ENCODE data around the gene LTC4S.
A peak's percentile ranks its signal among the peaks of the same experiment; 100 is the strongest.

Gene LTC4S

DNA sequence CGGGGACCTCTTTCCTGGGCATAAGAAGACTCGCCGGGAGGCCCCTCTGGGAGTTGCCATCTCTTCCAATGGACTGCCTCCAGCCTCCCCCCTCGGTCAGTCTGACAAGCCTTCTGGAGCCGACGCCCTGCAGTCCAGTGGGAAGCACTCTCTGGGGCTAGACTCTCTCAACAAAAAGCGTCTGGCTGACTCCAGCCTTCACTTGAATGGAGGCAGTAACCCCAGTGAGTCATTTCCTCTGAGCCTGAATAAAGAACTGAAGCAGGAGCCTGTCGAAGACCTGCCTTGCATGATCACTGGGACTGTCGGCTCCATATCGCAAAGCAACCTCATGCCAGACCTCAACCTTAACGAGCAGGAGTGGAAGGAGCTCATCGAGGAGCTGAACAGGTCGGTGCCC is 28.4 kb upstream of the LTC4S start:
- peak; percentile 86 for DNase-seq (ENCODE audit: insufficient read length, low spot score)
- peak; percentile 33; the same call in 1 of the 2 replicates for TF ChIP-seq POLR2A (IDR thresholded peaks at IDR 0.05; ENCODE audit: low read depth, low read length)
- no peak for FAIRE-seq

DNA sequence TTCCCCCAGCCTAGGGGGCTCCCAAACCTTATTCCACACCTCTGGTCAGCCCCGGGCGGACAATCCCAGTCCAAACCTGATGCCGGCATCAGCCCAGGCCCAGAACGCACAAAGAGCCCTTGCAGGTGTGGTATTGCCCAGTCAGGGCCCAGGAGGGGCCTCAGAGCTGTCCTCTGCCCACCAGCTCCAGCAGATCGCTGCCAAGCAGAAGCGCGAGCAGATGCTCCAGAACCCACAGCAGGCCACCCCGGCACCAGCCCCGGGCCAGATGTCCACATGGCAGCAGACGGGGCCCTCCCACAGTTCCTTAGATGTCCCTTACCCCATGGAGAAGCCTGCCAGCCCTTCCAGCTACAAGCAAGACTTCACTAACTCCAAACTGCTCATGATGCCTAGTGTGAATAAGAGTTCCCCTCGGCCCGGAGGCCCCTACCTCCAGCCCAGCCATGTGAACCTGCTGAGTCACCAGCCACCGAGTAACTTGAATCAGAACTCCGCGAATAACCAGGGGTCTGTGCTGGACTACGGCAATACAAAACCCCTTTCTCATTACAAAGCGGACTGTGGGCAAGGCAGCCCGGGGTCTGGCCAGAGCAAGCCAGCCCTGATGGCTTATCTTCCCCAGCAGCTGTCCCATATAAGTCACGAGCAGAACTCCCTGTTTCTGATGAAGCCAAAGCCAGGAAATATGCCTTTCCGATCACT is 27.6 kb upstream of the LTC4S start:
- no peak for TF ChIP-seq POLR2A (IDR thresholded peaks at IDR 0.05; ENCODE audit: low read depth, low read length)
- no peak for DNase-seq (ENCODE audit: insufficient read length, low spot score)
- no peak for FAIRE-seq

DNA sequence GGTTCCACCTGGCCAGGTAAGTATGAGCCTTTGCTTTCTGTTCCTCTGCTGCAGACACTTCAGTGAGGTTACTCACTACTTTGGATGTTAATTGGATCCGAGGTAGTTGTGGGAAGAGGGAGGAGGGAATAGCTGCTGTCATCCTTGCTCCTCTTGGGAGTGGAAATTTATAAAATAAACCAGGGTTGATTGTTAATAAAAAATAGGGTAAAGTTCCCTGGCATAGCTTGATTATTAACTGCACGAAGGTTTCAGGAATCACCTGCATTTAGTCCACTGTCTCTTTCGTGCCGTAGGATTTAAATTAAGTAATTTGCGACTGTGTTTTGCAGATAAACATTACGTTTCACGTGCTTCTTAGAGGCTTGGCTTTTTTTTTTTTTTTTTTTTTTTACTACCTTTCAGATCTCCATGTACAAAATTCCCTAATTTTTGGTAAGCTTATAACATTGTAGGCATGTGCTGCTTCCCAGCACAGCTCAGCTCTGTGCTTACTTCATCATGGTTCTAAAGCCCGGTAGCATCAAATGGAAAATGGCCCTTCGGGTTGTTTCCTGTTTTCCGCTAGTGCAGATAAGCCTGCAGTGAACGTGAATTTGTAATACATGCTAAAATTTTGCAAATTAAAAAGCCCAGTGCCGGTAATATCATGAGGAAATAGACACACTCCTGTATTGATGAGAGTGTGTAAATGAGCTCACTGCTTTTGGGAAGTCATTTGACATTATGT is 26.9 kb upstream of the LTC4S start:
- FAIRE-seq (no peak), DNase-seq (ENCODE audit: insufficient read length, low spot score) (no peak)
- TF ChIP-seq POLR2A (IDR thresholded peaks at IDR 0.05; ENCODE audit: low read depth, low read length), result no peak

DNA sequence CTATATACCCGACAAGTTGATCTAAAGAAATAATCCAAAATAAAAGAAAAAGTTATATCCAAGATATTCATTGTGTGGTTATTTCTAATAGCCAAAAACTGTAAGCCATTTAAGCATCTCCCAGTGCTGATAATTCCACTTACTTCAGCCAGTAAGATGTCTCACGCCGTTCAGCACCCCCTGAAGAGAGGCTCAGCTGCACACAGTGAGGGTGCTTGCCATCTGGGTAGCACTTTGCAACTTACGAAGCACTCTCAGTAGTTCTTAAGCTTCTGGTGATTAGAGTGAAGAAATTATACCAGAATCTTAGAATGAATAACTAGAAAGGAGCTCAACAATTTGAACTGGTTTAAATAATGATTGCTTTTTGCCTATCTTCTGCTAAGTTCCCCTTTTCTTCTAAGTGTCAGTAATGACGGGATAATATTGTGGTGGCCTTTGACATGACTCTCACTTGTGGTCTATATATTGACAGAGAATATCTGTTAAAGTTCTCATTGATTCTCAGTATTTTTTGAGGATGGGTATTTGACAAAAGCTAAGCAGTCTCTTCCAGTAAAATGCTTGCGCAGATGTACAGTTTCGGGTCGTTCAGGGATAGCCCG is 26.2 kb upstream of the LTC4S start:
- no peak for TF ChIP-seq POLR2A (IDR thresholded peaks at IDR 0.05; ENCODE audit: low read depth, low read length)
- no peak for DNase-seq (ENCODE audit: insufficient read length, low spot score)
- no peak for FAIRE-seq

GRCh38 chr5:179768326-179769085 is 25.3 kb upstream of the LTC4S start:
- no peak for DNase-seq (ENCODE audit: insufficient read length, low spot score)
- no peak for TF ChIP-seq POLR2A (IDR thresholded peaks at IDR 0.05; ENCODE audit: low read depth, low read length)
- no peak for FAIRE-seq

DNA sequence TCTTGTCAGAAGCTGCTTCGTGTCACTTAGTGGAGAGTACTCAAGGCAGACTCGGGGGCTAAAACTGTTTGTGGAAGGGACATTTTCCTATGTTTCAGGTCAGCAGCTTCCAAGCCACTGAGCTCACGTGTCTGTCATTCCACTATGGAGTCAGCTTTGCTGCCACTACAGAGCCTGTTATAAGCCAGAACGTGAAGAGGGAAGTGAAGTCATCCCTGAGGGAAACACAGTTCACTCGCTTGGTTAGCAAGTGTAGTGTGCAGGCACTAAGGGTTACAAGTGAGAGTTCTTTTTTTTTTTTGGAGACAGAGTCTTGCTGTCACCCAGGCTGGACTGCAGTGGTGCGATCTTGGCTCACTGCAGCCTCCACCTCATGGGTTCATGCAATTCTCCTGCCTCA is 24.5 kb upstream of the LTC4S start:
- TF ChIP-seq POLR2A (IDR thresholded peaks at IDR 0.05; ENCODE audit: low read depth, low read length), result no peak
- FAIRE-seq, result no peak

DNA sequence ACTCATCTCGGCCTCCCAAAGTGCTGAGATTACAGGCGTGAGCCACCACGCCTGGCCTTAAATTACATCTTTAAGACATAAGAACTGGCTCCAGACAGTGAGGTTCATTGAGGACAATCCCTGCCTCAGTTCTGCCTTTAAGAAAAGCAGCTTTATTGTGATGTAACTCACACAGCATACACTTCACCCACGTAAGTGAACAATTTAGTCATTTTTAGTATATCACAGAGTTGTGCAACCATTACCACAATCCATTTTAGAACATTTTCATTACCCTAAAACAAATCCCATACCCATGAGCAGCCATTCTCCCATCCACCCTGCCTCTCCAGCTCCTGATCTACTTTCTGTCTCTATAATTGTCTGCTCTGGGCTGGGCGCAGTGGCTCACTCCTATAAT is 24.0 kb upstream of the LTC4S start:
- TF ChIP-seq POLR2A (IDR thresholded peaks at IDR 0.05; ENCODE audit: low read depth, low read length), result no peak
- DNase-seq (ENCODE audit: insufficient read length, low spot score) (no peak), FAIRE-seq (no peak)

More for the DNA sequence above, 24.5 kb upstream of the LTC4S start:
- no peak for DNase-seq (ENCODE audit: insufficient read length, low spot score)

DNA sequence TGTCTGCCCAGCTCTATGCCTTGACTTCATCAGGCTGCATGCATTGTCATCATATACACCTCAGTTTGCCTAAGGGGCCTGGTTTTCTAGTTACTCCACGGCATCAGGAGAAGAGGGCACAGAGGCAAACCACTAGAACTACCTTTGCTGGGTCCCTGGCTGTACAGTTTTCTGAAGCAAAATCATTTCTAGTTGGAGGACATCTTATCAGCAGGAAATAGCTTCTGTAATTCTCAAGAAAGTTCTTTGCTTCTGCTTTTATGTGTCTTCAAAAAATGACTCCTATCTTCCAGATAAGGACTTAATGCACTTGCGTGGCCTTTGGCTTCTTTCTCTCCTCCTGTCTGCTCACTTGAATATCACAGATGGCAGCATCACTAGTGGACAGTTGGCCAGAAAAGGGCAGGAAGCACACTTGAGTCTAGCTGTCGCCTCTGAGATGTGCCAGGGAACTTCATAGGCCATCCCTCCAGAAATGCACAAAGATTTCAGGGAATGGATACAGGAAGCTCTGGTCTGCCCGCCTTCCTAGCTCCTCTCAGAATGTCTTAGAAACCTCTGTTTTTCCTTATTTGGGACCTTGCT is 22.4 kb upstream of the LTC4S start:
- DNase-seq (ENCODE audit: insufficient read length, low spot score), result no peak
- no peak for TF ChIP-seq POLR2A (IDR thresholded peaks at IDR 0.05; ENCODE audit: low read depth, low read length)
- FAIRE-seq, result no peak

DNA sequence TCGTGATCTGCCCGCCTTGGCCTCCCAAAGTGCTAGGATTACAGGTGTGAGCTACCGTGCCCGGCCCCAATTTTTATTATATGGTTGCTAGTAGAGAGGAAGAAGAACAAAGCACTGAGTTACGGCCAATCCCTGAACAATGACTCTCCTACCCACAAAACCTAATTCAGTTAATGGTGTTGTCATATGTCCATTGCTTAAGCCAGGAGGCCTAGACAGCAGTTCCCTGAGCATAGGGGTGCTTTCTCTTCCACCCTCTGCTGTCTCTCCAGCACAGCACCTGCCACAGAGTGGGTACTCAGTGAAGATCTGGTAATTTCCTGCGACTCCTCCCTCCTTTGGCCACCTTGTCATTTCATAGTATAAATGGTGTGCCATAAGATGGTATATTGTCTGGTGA is 21.4 kb upstream of the LTC4S start:
- TF ChIP-seq POLR2A (IDR thresholded peaks at IDR 0.05; ENCODE audit: low read depth, low read length), result no peak
- DNase-seq (ENCODE audit: insufficient read length, low spot score) (no peak), FAIRE-seq (no peak)

GRCh38 chr5:179773686-179774040 is 20.1 kb upstream of the LTC4S start:
- DNase-seq (ENCODE audit: insufficient read length, low spot score), result no peak
- TF ChIP-seq POLR2A (IDR thresholded peaks at IDR 0.05; ENCODE audit: low read depth, low read length), result no peak
- no peak for FAIRE-seq

GRCh38 chr5:179774442-179774841 is 19.3 kb upstream of the LTC4S start:
- no peak for FAIRE-seq
- TF ChIP-seq POLR2A (IDR thresholded peaks at IDR 0.05; ENCODE audit: low read depth, low read length), result no peak
- DNase-seq (ENCODE audit: insufficient read length, low spot score), result no peak

DNA sequence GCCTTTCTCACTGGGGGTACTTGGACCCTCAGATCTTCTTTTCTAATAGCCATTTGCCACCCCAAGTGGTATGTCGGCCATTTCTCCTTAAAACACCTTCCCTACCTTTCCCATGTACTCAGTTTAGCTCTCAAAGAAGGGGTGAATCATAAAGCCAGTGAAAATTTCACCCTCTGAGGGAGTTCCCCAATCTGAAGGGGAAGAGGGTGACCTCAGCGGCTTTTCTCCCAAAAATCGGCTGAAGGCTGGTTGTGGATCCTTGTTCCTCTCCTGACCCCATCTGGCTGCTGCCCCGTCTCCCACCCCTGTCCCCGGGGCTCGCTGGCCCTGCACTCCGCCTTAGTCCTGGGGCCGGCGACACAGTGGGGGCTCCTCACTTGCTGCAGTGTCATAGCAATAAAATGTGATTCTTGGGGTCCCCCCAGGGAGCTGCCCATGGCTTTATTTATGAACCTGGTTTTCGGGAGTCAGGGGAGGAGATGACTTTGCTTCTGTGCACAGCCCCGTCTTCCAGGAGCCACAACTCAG is 17.3 kb upstream of the LTC4S start:
- no peak for TF ChIP-seq POLR2A (IDR thresholded peaks at IDR 0.05; ENCODE audit: low read depth, low read length)
- DNase-seq (ENCODE audit: insufficient read length, low spot score) (no peak), FAIRE-seq (no peak)

- TF ChIP-seq POLR2A (IDR thresholded peaks at IDR 0.05; ENCODE audit: low read depth, low read length), result no peak
- DNase-seq (ENCODE audit: insufficient read length, low spot score) (no peak), FAIRE-seq (no peak)
Observed at GRCh38 chr5:179777456-179777855, 16.3 kb upstream of the LTC4S start.

DNA sequence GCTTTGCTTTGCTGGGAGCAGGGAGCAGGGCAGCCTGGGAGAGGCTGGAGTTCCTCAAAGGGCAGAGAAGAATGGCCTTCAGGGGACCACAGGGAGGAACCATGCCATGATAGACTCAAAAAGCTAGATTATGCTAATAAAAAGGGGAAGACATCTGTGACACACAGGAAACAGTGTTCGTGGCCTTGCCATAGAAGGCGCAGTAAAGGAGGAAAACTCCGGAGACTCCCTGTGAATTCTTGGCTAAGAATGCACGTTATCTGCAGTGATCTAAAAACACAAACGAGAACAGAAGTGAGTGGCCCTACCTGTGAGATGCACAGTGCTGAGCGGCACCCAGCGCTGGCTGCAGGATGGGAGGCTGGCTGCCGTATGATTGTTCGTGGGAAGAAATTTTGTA is 15.9 kb upstream of the LTC4S start:
- FAIRE-seq (no peak), DNase-seq (ENCODE audit: insufficient read length, low spot score) (no peak)
- no peak for TF ChIP-seq POLR2A (IDR thresholded peaks at IDR 0.05; ENCODE audit: low read depth, low read length)
